Stimulated activated CD8-positive, alpha-beta memory T cell treated with anti-CD3 and anti-CD28 coated beads, Interleukin-15, amount 100 ng/mL, for 48 hours (primary cell): ENCODE results near the gene AMBRA1.

ENCODE experiments used
- DNase-seq, 2 donors: peaks; one replicate each; pipeline ENCODE4 v3.0.0-alpha.2; 2020; ENCODE audit warnings: low read depth in 2 of 2

Gene AMBRA1

DNA sequence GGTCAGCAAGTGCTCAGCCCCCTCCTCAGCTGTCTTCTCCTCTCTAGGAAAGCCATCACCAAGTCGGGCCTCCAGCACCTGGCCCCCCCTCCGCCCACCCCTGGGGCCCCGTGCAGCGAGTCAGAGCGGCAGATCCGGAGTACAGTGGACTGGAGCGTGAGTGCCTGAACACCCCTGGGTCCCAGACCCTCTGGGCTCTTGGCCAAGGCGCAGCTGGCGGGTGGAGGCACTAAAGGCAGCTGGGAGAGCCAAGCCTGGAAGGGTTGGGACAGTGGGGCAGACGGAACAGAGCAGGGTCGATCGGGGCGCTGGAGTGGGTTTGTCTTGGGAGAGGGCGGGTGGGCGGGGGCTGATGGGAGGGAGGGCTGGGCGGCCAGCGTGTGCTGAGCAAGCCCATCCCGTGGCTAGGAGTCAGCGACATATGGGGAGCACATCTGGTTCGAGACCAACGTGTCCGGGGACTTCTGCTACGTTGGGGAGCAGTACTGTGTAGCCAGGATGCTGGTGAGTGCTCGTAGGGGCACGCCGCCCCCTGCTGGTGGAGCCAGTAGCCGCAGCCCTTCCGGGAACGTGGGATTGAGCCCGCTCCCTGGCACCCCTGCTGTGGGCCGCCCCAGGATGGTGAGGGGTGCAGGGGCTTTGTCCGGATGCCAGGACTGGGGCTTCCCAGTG, 226.4 kb downstream of the AMBRA1 start:
- DNase-seq = peak; percentile 64 to 65

DNA sequence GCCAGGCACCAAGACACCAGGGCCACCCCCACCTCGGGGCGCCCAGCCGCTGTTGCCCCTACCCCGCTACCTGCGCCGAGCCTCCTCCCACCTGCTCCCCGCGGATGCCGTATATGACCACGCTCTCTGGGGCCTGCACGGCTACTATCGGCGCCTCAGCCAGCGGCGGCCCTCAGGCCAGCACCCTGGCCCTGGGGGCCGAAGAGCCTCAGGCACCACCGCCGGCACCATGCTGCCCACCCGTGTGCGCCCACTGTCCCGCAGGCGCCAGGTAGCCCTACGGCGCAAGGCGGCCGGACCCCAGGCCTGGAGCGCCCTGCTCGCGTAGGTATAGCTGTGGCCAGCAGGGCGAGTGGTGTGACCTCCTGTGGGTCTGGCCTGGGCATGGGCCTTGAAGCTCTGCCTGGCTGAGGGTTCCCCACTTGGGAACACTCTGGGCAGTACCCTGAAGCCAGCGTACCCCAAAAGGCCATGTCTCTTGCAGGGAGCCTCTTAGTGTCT, 227.1 kb downstream of the AMBRA1 start:
- DNase-seq = no peak

DNA sequence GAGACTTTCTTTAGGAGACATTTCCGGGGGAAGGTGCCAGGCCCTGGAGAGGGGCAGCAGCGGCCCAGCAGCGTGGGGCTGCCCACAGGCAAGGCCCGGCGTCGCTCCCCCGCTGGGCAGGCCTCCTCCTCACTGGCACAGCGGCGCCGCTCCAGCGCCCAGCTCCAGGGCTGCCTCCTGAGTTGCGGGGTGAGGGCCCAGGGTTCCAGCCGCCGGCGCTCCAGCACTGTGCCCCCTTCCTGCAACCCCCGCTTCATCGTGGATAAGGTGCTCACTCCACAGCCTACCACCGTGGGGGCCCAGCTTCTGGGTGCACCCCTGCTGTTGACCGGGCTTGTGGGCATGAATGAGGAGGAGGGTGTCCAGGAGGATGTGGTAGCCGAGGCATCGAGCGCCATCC, 227.6 kb downstream of the AMBRA1 start:
- no peak for DNase-seq

DNA sequence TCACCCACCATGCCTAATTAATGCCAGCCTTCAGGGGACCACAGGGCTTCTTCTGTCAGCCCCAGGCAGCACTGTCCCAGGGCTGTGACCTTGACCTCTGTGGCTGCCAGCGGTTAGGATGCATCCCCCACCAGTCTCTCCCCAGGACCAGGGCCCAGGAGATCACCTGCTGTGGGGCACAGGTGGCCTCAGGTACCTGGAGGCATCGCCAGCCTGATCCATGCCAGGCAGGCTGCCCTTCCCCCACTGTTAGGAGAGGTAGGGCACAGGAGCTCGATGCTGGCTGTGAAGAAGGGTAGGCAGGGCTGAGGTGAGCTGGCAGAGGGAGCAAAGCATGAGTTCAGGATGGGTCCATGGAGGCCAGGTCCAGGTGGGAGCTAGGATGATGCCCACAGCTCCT, 229.0 kb downstream of the AMBRA1 start:
- no peak for DNase-seq

DNA sequence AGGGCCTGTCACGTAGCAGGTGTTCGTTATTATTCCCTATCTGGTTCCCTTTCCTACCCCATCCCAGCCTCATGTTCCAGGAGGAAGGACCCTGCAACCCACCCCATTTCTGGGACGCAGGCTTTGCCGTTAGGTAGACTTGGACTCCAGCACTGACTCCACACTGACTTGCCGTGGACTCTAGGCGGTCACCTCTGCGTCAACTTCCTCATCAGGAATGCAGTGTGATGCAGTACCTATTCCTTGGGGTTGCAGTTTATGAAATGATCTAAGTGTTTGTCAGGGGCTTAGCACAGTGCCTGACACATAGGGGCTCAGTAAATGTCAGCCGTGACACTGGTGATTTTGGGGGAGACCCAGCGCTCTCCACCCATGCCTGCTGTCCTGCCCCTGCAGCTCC, 229.8 kb downstream of the AMBRA1 start:
- no peak for DNase-seq

DNA sequence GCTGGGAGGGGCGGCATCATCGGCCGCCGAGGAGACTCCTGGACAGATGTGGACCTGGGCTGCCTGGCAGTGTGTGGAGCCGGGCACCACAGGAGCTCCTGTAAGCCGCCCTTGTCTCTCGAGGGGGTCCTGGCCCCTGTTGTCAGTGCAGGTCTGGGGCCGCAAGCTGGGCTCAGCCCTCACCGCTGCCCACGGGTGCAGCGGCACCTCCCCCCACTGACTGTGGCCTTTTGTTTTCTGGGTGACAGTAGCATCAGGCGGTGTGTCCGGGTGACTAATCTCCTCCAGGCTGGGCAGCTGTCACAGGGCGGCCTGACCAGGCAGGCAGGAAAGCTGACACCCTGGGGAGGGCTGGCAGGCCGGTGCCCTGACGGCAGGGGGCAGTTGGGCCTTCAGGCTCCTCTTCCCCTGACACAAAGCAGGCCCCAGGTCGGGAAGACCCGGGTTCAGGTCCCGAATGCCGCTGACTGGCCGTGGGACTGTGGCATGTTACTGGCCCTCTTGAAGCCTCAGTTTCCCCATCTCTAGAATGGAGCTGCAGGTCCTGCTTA, 230.3 kb downstream of the AMBRA1 start:
- DNase-seq = no peak

DNA sequence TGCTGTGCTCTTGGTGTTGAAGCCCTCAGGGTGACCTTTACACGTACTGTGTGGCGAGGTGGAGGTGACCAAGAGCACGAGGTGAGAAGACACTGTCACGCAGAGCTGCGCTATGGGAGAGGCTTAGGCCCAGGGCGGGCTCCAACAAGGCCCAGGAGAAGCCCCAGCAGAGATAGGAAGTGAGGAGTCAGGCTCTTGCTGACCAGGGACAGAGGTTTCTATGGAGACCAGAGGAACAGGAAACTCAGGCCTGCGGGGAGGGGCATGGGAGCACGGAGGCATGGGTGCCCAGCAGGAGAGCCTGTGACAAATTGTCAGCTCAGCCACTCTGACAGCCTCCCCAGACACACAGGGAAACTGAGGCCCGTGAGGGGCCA, 230.8 kb downstream of the AMBRA1 start:
- no peak for DNase-seq

DNA sequence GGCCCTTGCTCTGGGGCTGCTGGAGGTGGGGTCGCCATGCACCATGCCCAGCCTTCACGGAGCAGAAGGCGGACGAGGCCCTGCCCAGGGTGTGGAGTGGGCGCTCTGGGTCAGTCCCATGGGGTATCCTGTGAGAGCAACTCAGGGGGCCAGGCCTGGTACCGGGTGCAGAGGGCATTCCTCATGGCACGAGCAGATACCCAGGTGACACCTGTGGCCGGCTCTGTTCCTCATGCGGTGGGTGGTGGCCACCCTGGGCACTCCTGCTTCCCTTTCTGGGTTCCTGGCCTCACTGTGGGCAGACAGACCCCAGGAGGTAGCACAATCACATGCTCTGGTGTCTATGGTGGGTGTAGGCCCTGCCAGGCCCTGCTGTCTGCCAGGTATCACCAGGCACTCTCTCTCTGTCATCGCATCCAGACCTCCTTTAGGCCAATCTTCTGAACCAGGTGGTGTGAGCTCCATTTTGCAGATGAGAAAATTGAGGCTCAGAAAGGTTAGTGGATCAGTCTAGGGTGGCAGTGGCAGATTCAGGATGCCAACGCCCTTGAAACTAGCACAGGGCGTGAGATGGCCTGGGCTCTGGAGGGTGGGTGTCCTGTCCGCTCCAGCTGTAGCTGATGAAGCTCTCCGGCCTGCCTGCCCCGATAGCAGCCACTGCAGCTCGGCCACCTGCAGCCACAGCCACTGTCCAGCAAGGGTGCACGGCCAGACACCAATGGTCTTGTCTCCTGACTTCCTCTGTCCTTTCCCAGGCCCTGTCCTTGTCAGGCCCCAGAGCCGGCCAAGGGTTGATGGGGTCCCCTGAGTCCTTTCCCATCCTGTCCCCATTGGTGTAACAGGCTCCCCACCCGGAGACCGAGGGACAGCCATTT, 231.4 kb downstream of the AMBRA1 start:
- no peak for DNase-seq

DNA sequence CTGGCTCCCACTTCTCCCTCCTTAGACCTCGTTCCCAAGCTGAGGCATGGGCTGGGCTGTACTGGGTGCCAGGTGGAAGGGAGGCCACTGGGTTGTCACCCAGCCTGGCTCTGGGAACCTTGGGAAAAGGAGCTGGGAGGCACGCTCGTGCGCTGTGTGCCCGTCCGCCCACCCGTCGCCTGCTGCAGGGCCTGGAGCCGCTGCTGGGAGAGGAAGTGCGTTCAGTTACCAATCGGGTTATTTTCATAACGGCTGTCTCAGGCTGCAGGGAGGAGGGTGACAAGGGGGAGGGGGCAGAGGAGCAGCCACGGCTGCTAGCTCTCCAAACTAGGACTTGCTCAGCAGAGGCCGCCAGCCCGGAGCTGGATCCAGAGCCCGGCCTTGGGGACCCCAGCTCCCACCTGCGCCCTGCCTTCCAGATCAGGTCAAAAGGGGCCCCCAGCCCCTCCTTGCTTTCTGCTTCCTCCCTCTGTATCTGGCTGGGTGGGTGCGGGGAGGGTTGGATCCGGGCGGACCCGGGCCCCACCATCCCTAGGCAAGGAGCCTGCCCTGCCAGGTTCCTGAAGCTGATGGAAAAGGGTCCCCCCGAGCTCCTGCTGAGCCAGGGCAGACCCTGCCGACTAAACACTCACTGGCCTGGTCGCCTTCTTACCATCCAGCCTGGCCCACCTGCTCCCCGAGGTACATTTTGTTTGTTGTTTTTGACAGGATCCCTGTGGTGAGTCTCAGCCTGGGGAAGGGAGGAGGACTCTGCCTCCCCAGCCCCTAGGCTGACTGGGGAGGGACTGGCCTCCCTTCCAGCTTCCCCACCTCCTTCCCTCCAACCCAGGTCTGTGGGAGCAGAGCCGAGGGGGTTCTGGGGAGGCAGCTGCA, 232.3 kb downstream of the AMBRA1 start:
- peak in 1 of 2 donors; percentile 53 for DNase-seq

DNA sequence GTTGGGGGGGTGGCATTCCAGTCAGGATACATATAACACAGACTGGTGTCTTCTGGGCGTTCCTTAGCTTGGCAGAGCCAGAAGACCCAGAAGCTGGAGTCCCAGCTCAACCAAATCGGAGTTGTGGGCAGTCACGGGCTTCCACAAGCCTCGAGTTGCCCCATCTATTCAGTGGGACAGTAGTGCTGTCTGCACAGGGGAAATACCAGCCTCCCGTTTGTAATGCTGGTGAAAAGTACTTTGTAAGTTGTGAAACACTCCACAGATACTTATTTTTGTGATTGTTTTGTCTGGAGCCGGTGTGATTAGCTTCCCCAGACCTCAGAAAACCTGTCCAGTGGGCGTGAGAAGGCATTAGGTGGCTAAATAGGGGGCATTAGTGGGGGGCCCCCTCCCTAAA, 232.9 kb downstream of the AMBRA1 start:
- no peak for DNase-seq

DNA sequence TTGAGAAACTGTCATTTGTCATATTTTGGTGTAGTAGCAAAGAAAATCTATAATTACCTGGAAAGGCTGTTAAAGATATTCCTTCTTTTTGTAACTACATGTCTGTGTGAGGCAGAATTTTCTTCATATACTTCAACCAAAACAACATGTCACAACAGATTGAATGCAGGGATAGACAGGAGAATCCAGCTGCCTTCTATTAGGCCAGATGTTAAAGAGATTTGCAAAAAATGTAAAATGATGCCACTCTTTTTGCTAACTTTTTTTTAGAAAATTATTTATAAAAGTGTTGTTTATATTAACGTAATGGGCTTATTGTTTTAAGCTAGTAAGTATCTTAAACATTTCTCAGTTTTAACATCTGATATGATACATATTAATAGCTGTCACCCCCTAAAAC, 233.9 kb downstream of the AMBRA1 start:
- no peak for DNase-seq

DNA sequence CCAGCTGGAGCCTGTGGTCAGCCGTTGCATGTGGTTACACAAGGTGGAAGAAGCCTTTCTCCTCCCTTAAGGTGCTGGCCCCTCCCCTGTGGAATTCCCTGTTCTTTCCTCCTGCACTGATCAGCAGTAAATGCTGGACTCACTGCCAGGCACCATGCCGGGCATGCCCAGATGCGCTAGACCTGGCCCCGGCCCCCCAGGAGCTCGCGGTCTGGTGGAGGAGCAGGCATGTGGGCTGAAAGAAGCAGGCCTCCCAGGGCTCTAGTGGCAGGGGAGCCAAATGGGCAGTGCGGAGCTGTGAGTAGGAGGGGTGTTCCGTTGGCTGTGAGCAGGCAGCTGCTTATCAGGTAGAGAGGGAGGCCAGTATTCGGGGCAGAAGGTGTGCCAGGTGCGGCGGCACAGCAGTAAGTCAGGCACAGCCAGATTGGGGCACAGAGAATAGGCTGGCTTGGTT, 236.3 kb downstream of the AMBRA1 start:
- no peak for DNase-seq

DNA sequence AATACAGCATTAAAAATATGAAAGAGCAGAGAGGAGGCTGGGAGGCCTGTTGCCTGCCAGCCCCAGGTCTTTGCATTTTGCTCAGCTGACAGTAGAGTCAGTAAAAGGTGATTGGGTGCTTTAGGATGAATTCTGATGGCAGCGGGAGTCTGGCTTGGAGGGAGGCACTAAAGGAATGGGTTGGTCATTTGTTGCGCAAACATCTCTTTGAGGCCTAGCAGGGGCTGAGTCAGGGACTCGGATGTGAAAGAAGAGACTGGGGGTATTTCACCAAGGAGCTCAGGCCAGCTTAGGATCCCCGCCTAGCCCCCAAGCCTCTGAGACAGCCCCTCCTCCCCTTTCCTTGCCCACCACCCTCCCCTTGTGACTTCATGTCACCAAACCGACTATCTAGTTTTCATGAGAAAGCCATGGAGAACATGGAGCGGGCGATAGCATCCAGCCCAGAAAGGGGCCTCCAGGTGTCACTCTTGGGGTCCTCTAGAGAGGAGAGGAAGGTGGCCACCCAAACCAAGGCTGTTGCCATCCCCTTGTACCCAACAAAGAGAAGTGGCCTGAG, 236.8 kb downstream of the AMBRA1 start:
- DNase-seq = no peak

DNA sequence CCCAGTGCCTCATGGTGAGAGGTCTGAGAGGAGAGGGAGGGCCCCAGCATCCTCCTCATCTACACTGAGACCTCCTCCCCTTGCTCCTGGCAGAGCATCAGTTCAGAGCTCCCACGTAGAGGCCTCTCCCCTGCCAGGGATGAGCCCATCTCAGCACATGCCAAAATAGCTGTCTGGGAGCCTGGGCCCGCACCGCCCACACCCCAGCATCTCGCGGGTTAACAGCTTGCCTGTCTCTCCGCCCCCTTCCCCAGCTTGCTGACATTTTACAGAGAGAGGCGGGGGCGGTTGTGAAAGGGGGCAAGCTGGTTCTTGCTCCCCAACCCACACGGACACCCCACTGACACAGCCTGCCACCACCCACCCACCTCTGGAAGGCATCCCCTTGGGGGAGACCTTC, 240.1 kb downstream of the AMBRA1 start:
- peak; percentile 57 to 65 for DNase-seq

DNA sequence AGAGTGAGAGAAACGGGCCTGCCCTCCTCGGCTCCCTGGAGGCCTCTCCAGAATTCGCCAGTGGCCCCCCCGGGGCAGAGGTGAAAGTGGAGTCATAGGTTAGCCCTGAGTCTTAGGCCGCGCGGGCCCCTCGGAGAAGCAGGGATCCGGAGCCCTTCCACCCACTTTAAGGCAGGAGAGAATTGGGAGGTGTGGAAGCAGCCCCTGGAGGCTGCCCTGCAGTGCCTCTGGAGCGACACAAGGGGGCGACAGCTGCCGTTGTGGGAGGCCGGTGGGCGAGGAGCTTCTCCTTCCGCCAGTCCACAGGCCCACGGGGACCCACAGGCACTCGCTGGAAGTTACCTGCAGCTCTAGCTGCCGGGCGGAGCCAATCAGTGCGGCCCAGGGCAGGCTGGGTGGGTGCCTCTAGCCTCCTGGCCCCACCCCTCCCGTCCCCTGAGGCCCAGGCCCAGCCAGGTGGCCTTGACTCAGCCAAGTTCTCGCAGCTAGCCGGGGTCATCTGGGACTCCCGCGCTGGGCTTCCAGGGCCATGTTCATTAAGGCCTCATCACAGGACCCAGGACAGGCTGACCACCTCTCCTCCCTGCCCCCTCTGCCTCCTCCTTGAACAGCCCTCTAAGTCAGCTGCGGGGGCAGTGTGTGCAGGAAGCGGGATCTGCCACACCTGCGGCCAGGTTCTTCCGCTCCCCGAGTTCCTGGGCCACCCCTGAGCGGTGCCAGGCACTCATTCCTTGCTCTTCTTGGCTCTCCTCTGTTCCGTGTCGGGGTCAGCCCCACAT, 241.6 kb downstream of the AMBRA1 start:
- peak; percentile 59 to 67 for DNase-seq

DNA sequence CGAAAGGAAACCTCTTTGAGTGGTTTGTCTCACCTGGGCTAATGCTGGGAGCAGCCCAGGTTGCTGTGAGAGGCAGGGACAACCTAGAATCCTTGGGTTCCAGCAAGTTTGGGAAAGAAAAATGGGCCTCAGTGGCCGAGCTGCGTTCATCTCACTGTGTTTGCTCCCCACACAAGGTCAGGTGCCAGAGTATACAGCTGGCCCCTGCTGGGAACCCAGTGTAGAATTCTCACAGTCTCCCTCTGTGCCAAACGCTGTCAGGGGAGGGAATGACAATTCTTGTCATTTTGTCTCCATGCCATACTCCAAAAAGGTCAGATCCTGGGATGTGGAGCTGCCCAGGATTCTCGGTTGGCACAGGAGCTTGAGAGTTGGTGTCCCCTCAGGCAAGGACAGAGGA, 242.2 kb downstream of the AMBRA1 start:
- no peak for DNase-seq

DNA sequence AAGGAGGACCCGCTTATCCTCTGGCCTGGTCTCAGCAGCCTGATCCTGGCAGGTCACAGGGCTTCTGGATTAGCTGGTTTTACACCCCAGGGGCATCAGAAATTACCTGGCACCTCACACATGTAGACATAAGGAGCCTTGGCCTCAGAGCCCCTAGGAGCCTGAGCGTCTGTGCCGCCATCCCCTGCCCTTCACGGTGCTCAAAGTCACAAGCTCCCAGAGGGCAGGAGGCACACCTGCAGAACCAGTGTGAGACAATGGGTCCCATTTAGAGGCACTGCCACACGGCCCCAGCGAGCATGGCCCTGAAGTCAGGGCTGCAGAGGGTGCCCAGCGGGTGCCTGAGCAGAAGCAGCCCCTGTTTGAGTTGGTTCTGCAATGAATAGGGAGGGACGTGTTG, 242.7 kb downstream of the AMBRA1 start:
- no peak for DNase-seq

DNA sequence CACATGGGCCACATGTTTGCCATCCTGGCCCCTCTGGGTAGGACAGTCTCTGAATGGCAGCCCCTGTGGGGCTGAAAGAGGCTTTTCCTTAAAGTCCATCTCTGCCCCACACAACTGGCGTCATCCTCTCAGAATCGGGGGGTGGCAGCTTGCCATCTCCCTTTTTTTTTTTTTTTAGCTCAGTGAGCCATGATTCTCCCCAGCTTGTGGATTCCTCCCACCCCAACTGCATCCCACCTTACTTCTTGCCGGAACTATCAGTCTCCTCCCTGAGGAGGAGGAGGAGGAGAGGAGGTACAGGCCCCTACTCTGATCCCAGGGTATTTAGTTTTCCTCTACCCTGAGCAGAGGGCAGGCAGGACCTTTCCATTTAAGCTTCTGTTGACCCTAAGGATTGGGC, 243.1 kb downstream of the AMBRA1 start:
- DNase-seq = no peak

DNA sequence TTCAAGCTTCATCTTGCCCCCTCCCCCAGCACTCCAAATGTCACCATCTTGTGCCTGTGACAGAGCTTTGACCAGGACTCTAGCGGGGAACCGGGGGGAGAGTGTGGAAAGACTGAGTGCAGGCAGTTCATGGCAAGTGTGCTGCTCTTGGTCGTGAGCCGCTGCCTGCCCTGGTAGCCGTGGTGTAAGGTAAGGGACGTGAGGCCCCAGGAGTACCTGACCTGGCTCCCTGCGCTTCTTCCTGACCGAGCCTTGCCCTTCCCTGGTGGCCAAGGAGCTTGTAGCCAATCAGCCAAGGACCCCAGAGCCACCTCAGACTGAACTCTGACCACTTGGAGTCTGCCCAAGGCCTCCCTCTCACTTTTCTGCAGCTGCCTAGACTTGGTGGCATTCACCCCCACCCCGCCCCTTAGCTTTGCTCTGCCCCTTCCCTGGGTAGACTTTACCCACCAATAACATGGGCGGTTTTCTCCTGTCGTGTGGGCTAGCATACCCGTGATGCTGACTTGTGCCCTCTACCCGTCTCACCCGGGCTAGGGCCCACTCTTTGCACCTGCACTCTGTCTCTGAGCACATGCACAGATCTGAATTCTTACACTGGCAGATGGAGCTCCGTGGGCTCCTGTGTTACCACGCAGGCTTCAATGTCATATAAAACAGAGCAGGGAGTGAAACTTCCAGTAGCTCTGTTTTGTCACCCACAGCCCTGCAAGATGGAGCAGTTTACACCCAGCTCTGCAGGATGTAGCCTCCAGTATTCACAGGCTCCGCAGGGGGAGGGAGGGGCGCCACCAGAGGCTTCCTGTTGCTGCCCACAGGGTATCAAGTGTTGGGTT, 245.0 kb downstream of the AMBRA1 start:
- peak in 1 of 2 donors; percentile 69 for DNase-seq
